EH (cell line): Measurements from ENCODE around the gene ABCA2.
"Not testable (repeated sequence)": the region's sequence is repeated elsewhere in the genome, so short reads cannot be mapped to it uniquely, and the experiment has no call there.

Source experiments
- DNase-seq: peaks from one replicate; pipeline ENCODE4 v3.0.0-alpha.2; 2015; ENCODE audit warnings: low read depth

Gene ABCA2

DNA sequence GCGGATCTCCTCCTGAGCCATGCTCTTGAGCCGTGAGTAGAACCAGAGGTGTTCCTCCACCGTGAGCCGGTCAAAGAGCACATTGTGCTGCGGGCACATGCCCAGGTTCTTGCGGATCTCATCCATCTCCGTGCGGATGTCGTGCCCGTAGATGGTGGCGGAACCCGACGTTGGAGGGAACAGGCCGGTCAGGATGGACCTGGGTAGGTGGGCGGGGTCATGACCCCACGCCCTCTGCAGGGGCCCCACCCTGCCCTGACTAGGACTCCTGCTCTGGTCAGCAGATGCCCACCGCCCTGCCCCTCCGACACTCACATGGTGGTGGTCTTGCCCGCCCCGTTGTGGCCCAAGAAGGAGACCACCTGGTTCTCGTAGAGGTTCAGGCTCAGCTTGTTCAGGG is 12.1 kb downstream of the ABCA2 start:
- DNase-seq = no peak

DNA sequence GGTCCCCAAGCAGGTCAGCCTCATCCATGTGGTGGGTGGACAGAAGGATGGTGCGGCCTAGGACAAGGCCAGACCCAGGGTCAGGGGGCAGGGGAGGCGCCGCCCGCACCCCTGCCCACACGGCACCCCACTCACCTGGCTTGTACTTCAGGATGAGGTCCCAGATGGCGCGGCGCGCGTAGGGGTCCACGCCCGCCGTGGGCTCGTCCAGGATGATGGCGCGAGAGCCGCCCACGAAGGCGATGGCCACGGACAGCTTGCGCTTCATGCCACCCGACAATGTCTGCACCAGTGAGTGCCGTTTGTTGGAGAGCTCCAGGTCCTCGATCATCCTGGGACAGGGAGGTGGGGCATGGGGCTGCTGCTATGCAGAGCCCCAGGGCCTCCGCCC is 12.5 kb downstream of the ABCA2 start:
- DNase-seq = no peak

DNA sequence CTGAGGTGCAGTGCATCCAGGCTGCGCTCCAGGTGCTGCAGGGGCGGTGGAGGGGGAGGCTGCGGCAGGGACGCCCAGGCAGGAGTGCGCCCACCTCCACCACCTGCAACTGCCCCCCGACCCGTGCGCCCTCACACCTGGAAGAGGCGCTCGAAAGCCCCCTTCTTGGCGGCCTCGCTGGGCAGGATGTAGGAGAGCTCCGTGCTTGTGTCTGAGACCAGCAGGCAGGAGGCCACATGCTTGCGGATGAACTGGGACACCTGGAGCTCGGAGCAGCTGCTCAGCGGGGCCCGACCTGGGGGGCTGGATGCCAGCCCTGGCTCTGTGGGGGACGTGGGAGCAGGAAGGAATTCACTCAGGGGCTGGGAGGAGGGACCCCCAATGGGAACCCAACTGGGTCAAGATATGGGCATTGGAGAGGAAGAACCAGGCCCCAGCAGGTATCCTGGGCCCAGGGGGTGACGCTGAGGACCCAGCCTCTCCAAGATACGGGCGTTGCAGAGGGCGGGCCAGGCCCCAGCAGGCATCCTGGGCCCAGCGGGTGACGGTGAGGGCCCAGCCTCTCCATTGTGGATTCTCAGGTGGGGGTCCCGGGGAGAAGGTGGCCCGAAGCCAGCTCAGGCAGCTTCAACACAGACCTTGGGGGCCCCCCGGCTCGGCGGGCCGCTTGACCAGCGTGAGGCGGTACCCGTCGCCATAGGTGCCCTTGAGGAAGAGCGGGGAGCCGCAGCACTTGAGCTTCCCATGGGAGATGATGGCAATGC is 13.1 kb downstream of the ABCA2 start:
- DNase-seq = no peak

DNA sequence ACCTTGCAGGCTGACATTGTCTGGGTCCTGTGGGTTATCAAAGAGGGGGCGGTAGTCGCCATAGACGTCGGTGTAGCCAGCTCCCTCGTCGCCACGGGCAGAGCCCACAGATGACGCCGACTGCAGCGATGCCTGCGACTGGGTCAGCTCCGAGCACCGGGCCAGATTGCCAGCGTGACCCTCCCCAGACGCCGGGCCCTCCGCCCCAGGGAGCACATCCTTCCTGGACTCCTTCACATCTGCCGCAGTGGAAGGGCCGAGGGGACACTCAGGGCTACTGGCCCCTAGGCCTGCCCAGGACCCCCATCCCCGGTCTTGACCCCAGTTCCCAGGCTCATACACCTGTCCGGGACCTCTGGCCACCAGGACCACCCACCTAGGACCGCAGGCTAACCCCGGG is 13.9 kb downstream of the ABCA2 start:
- no peak for DNase-seq

- DNase-seq = no peak
Measured at GRCh38 chr9:137013571-137013940, 14.5 kb downstream of the ABCA2 start.

GRCh38 chr9:137012694-137013570 is 15.1 kb downstream of the ABCA2 start:
- DNase-seq = no peak

GRCh38 chr9:137011907-137012675 is 15.9 kb downstream of the ABCA2 start:
- DNase-seq = no peak

DNA sequence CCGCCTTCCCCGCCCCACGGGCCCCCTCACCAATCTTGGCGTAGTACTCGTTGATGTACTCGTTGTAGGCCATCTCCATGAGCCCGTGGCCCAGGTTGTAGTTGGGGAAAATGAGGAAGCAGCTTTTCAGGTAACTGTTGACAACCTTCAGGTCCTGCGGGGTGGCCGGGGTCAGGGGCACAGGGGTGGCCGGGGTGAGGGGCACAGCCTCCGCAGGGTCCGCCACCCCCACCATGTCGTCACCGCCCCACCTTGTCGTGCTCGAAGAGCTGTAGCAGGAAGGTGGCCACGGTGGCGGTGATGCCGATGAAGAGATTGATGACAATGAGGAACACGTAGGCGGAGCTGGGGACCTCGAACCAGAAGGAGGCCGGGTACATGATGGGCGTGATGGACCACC is 16.9 kb downstream of the ABCA2 start:
- DNase-seq = no peak

DNA sequence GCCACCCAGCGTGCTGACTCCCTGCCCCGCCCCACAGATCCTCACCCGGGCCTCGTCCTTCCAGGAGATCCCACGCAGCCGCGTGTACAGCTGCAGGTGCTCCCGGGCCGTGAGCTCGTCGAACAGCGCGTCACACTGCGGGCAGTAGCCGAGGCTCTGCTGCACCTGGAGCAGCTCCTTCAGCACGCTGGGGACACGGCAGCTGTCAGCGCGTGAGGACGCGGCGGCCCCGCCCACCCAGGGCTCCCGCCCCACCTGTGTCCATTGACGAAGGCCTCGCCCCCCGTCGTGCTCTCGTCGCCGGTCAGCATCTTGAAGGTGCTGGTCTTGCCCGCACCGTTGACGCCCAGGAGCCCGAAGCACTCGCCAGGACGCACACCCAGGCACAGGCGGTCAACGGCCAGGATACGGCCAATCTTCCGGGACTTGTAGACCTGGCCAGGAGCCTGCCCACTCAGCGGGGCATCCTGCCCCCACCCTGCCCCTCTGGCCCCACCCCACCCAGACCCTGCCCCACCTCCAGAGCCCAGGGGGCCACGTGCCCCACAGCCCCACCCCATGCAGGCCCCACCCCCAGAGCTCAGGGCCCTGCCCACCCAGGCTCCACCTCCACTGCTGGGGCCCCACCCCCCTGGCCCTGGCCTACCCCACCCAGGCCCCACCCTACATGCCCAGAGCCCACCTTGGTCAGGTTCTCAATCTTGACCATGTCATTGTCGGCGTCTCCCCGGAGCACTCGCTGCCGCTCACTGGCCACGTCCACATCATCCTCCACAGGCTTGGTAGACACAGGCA is 17.9 kb downstream of the ABCA2 start:
- DNase-seq = no peak

DNA sequence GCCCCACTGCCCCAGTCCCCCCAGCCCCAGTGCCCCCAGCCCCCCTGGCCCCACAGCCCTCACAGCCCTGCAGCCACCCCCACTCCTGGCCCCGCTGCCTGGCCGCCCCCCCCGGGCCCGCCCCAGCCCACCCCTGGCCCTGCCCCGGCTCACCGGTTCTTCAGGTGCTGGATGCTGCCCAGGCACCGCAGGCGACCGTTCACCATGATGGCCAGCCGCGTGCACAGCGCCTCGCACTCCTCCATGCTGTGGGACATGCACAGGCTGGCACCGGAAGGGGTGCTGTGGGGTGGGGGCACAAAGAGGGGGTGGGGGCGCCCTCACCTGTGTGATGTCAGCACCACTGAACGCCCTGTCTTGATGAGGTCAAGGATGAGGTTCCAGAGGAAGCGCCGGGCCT is 18.8 kb downstream of the ABCA2 start:
- no peak for DNase-seq

DNA sequence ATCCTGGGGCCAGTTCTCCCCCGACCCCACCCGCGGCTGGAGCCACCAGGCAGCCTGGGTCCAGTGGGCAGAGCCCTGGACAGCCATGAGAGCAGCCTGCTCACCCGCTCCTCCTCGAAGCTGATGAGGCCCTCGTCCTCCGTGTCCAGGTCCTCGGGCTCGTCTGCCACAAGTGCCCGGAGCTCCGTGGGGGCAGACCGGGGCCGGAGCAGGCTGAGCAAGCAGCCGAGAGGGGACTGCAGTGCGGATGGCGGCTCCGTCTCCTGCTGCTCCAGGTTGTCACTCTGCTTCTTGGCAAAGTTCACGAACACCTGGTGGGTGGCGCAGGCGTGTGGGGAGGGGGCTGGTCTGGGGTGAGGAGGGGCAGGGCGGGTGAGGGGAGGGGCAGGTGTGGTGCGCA is 19.7 kb downstream of the ABCA2 start:
- DNase-seq = no peak

GRCh38 chr9:137007816-137008270 is 20.2 kb downstream of the ABCA2 start:
- no peak for DNase-seq

DNA sequence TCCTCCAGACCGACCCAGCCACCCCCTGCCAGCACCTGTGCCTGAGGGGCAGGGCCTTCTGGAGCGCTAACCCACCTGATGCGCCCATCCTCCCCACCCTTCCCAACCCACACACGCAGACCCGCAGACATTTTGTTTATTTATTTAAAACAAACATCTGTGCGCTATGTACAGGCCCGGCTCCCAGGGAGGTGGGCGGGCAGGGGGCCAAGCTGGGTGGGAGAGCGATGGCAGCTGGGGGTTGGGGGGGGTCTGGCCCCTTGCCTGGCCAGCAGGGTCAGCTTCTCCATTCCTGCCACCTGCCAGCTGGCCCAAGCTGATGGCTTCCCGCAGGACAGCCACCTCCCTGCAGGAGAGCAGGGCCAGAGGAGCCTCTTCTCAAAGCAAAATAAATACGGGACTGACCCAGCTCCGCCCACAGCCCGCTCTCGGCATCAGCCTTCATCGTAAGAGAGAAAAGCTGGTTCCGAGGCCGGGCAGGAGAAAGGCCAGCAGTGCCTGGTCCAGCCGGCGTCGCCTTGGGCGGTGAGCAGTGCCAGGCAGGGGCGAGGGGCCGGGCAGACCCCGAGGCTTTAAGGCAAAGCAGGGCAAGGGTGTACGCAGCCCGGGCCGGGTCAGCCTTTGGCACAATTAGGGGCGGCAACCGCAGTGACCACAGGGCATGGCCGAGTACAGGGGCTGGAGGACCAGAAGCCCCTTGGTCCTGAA is 20.8 kb downstream of the ABCA2 start:
- no peak for DNase-seq

DNA sequence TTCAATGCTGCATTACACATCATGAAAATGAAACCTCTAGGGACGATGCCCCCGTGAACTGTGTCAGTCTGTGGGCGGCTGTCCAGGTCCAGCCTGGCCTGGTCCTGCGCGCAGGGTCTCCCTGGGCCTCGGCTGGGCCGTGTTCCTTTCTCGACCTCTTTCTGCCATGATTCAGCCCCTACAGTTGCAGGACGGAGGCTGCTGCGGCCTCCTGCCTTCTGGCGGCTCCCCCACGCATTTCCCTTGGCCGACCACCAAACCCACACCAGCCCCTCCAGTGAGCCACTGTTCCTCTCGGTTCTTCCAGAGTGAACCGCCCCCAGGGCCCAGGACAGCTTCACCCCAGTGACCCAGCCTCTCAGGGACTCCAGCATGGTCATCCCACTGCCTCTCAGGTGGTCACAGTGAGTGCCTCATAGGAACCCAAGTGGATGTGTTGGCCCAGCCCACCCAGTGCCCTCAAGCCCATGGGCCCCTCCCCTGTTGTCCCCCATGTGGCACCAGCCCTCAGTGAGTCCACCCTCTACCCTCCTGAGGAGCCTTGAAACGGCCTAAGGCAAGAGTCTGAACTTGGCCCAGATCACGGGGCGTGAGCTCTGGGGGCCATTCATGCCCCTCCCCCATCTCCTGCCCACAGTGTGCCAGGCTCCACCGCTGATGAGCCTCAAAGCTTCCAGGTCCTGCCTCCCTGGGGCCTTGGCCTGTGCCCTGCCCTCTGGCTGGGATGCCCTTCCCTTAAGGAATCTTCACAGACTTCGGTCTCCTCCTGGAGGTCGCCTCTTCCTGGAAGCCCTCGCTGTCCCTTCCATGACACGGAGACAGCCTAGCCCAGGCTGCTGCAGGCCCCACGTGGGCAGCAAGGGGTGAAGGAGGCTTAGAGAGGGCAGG is 21.7 kb downstream of the ABCA2 start:
- no peak for DNase-seq

DNA sequence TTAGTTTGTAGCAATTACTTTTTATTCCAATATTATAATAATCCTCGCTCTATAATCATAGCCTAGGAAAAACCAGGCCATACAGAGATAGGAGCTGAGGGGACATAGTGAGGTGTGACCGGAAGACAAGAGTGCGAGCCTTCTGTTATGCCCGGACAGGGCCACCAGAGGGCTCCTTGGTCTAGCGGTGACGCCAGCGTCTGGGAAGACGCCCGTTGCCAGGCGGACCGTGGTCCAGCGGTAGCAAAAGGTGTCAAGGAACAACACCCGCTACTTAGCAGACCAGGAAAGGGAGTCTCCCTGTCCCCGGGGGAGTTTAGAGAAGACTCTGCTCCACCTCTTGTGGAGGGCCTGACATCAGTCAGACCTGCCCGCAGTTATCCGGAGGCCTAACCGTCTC is 23.8 kb downstream of the ABCA2 start:
- DNase-seq = not testable (repeated sequence)

DNA sequence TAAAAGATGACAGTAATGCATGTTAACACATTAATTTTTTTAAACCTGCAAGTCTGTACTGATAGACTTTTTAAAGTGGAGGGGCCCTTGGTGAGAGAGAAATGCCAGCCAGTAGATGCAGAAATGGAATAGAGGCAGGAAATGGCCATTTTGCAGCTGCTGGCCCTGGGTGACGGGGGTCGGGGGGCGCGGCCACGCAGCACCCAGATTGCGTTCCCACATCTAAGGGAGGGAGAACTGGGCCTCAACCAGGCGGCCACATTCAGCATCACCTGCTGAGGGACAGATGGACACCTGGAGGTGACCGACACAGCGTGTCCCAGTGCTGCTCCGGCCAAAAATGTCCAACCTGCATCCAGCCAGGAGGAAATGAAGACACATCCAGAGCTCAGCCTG is 25.4 kb downstream of the ABCA2 start:
- no peak for DNase-seq

DNA sequence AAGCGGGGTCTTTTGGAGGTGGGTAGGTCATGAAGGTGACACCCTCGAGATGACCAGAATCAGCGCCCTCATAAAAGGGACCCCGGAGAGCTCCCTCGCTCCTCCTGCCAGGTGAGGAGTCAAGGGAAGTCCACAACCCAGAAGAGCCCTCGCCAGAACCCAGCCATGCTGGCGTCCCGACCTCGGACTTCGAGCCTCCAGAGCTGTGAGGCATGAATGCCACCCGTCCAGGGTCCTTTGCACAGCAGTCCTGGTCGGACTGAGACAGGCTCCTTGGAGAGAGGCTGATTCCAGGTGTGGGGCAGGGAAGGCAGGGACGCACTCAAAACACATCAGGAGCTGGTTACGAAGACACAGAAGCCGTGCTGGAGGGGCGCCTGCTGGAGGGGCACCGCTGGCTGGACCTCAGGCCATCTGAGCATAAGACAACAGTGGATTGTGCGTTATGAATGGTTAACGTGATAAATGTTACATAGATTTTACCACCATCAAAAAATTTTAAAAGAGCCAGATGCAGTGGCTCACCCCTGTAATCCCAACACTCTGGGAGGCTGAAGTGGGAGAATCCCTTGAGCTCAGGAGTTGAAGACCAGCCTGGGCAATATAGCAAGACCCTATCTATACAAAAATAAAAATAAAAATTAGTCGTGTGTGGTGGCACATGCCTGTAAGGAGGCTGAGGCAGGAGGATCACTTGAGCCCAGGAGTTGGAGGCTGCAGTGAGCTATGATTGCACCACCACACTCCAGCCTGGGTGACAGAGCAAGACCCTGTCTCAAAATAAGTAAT is 26.0 kb downstream of the ABCA2 start:
- no peak for DNase-seq

GRCh38 chr9:137000177-137000930 is 27.7 kb downstream of the ABCA2 start:
- DNase-seq = peak; percentile 86

- DNase-seq = no peak
Measured at GRCh38 chr9:136997830-136998234, 30.2 kb downstream of the ABCA2 start.
